DOHH2 (cell line): ENCODE data around the gene SLC25A3.
"Not testable (repeated sequence)": the region's sequence is repeated elsewhere in the genome, so short reads cannot be mapped to it uniquely, and the experiment has no call there.

Experiments used
- H3F3A ChIP-seq: fragments of 200-600 bp; sonication (generic), shearing (Covaris generic); 2 replicates; pipeline ENCODE4 v1.6.0; 2016; ENCODE audit warnings: antibody characterized with exemption, mild to moderate bottlenecking; ENCODE audit not compliant: control insufficient read depth, insufficient read depth
- H3K27ac ChIP-seq: fragments of 200-600 bp; sonication (generic); 2 replicates; pipeline ENCODE4 v1.5.1; 2014; ENCODE audit warnings: low read depth, mild to moderate bottlenecking, low read length, moderate library complexity
- H3K27me3 ChIP-seq: fragments of 200-600 bp; sonication (generic); 2 replicates; pipeline ENCODE4 v1.6.1; 2014; ENCODE audit warnings: mild to moderate bottlenecking, low read length, mixed read lengths; ENCODE audit not compliant: control insufficient read depth
- H3K36me3 ChIP-seq: fragments of 200-600 bp; sonication (generic); 2 replicates; pipeline ENCODE4 v1.6.1; 2014; ENCODE audit warnings: mild to moderate bottlenecking, low read length, moderate library complexity, mixed read lengths; ENCODE audit not compliant: control insufficient read depth
- H3K4me1 ChIP-seq: fragments of 200-600 bp; sonication (generic); 2 replicates; pipeline ENCODE4 v1.6.1; 2014; ENCODE audit warnings: mild to moderate bottlenecking, low read length, mixed read lengths; ENCODE audit not compliant: control insufficient read depth
- H3K4me2 ChIP-seq: fragments of 200-600 bp; sonication (generic); 2 replicates; pipeline ENCODE4 v1.6.0; 2014; ENCODE audit warnings: mild to moderate bottlenecking, low read length, moderate library complexity
- H3K4me3 ChIP-seq: fragments of 200-600 bp; sonication (generic); 2 replicates; pipeline ENCODE4 v1.5.1; 2014; ENCODE audit warnings: mild to moderate bottlenecking, low read length, mixed read lengths
- H3K79me2 ChIP-seq: fragments of 200-600 bp; sonication (generic); 2 replicates; pipeline ENCODE4 v1.6.1; 2014; ENCODE audit warnings: mild to moderate bottlenecking, low read length, mixed read lengths; ENCODE audit not compliant: control insufficient read depth
- H3K9me2 ChIP-seq: fragments of 200-600 bp; sonication (generic); replicated peaks from 2 replicates; pipeline ENCODE4 v1.6.1; 2014; ENCODE audit warnings: mild to moderate bottlenecking, low read length, mixed read lengths; ENCODE audit not compliant: control insufficient read depth
- H3K9me3 ChIP-seq: fragments of 200-600 bp; sonication (generic); 2 replicates; pipeline ENCODE4 v1.6.1; 2014; ENCODE audit warnings: antibody characterized with exemption, low read length, mixed read lengths; ENCODE audit not compliant: control insufficient read depth, insufficient read depth
- H4K20me1 ChIP-seq: fragments of 200-600 bp; sonication (generic); 2 replicates; pipeline ENCODE4 v1.6.0; 2014; ENCODE audit warnings: low read depth, mild to moderate bottlenecking, antibody characterized with exemption, low read length, moderate library complexity; ENCODE audit not compliant: control insufficient read depth, insufficient read depth
- CTCF ChIP-seq: fragments of 200-600 bp; sonication (generic); IDR thresholded peaks from one replicate; pipeline ENCODE4 v1.5.1; 2014; ENCODE audit warnings: antibody characterized with exemption, mild to moderate bottlenecking, low read depth, low read length; ENCODE audit not compliant: poor library complexity, severe bottlenecking
- EZH2phosphoT487 ChIP-seq: fragments of 200-600 bp; sonication (generic); IDR thresholded peaks from 2 replicates; pipeline ENCODE4 v1.6.1; 2017; ENCODE audit warnings: borderline replicate concordance, mild to moderate bottlenecking, antibody characterized with exemption, low read length, moderate library complexity, mixed read lengths

Gene SLC25A3

GRCh38 chr12:98592825-98593322, 612 bp upstream of the SLC25A3 start:
- H4K20me1 ChIP-seq = peaks cover 34% of the 10 kb centered on the region; the same call in 1 of the 2 replicates
- H3K36me3 ChIP-seq = peaks cover 43% of the 10 kb centered on the region
- peaks cover 26% of the 10 kb centered on the region for H3K4me1 ChIP-seq
- H3K9me2 ChIP-seq = no peaks in the 10 kb centered on the region
- peak overlapping the region; percentile 88 for H3K4me3 ChIP-seq
- H3K27me3 ChIP-seq = no peaks in the 10 kb centered on the region
- peaks cover 26% of the 10 kb centered on the region for H3F3A ChIP-seq
- no peaks in the 10 kb centered on the region for H3K9me3 ChIP-seq
- H3K27ac ChIP-seq = peak overlapping the region; percentile 48
- peak overlapping the region; percentile 84 for H3K4me2 ChIP-seq
- TF ChIP-seq EZH2phosphoT487 (no peak), CTCF (no peak)
- H3K79me2 ChIP-seq = peaks cover 51% of the 10 kb centered on the region

- H3K9me2 ChIP-seq = no peaks in the 10 kb centered on the region
- peak overlapping the region; percentile 82 for H3K4me2 ChIP-seq
- TF ChIP-seq EZH2phosphoT487 (peak; percentile 42; the same call in 1 of the 2 replicates), CTCF (no peak)
- peaks cover 26% of the 10 kb centered on the region for H3K4me1 ChIP-seq
- peaks cover 55% of the 10 kb centered on the region for H3K36me3 ChIP-seq
- peaks cover 34% of the 10 kb centered on the region; the same call in 1 of the 2 replicates for H4K20me1 ChIP-seq
- peak overlapping the region; percentile 71 for H3K27ac ChIP-seq
- peaks cover 57% of the 10 kb centered on the region for H3K79me2 ChIP-seq
- H3K9me3 ChIP-seq = no peaks in the 10 kb centered on the region
- peak overlapping the region; percentile 88 for H3K4me3 ChIP-seq
- peaks cover 33% of the 10 kb centered on the region for H3F3A ChIP-seq
- no peaks in the 10 kb centered on the region for H3K27me3 ChIP-seq
Measured at GRCh38 chr12:98594050-98594835, 757 bp downstream of the SLC25A3 start.

GRCh38 chr12:98595243-98595988, 1.9 kb downstream of the SLC25A3 start:
- Histone ChIP-seq H3K4me3 (peak overlapping the region; percentile 88), H3K4me1 (peaks cover 26% of the 10 kb centered on the region), H3K27ac (no peak overlapping the region), H4K20me1 (peaks cover 37% of the 10 kb centered on the region; the same call in 1 of the 2 replicates), H3K9me2 (no peaks in the 10 kb centered on the region), H3K9me3 (no peaks in the 10 kb centered on the region), H3K36me3 (peaks cover 67% of the 10 kb centered on the region), H3K79me2 (peaks cover 63% of the 10 kb centered on the region), H3K4me2 (peak overlapping the region; percentile 82), H3F3A (peaks cover 42% of the 10 kb centered on the region), H3K27me3 (no peaks in the 10 kb centered on the region)
- TF ChIP-seq CTCF = no peak
- TF ChIP-seq EZH2phosphoT487 = no peak

GRCh38 chr12:98597313-98597712, 3.8 kb downstream of the SLC25A3 start:
- H3K4me2 ChIP-seq, H3K9me3 ChIP-seq, H3K4me3 ChIP-seq, H3K27me3 ChIP-seq, H3K9me2 ChIP-seq, H3K27ac ChIP-seq: not testable (repeated sequence)
- Histone ChIP-seq H3K79me2 (peaks cover 63% of the 10 kb centered on the region), H4K20me1 (peaks cover 41% of the 10 kb centered on the region; the same call in 1 of the 2 replicates), H3K36me3 (peaks cover 86% of the 10 kb centered on the region), H3F3A (peaks cover 58% of the 10 kb centered on the region), H3K4me1 (peaks cover 26% of the 10 kb centered on the region)
